Measurements from ENCODE around the gene ITCH.
"Not testable (repeated sequence)": the region's sequence is repeated elsewhere in the genome, so short reads cannot be mapped to it uniquely, and the experiment has no call there.

The ITCH gene

GRCh38 chr20:34363062-34363464 lies at the start of gene ITCH:
TSS of gene ITCH (plus strand) at chr20:34363273. CDS start at chr20:34393812, 30,539 bp downstream.
- DNase-seq = peak; percentile 76

- no peak for DNase-seq
These were observed 47.8 kb upstream of the ITCH start for GRCh38 chr20:34315236-34315635.

- DNase-seq = no peak
These were observed 46.8 kb upstream of the ITCH start for GRCh38 chr20:34316196-34316814.

GRCh38 chr20:34318609-34319443 lies 44.2 kb upstream of the ITCH start:
- no peak for DNase-seq

GRCh38 chr20:34320861-34321260 lies 42.2 kb upstream of the ITCH start:
- DNase-seq = no peak

GRCh38 chr20:34322267-34323105 lies 40.6 kb upstream of the ITCH start:
- no peak for DNase-seq

GRCh38 chr20:34324541-34324940 lies 38.5 kb upstream of the ITCH start:
- DNase-seq = no peak

GRCh38 chr20:34328207-34328606 lies 34.9 kb upstream of the ITCH start:
- not testable (repeated sequence) for DNase-seq

GRCh38 chr20:34328928-34329677 lies 34.0 kb upstream of the ITCH start:
- no peak for DNase-seq

GRCh38 chr20:34330861-34331544 lies 32.1 kb upstream of the ITCH start:
- not testable (repeated sequence) for DNase-seq

GRCh38 chr20:34331838-34332237 lies 31.2 kb upstream of the ITCH start:
- DNase-seq = no peak

- no peak for DNase-seq
These were observed 30.7 kb upstream of the ITCH start for GRCh38 chr20:34332262-34332920.

- DNase-seq = no peak
These were observed 29.3 kb upstream of the ITCH start for GRCh38 chr20:34333786-34334185.

GRCh38 chr20:34334654-34335407 lies 28.2 kb upstream of the ITCH start:
- DNase-seq = no peak

GRCh38 chr20:34337544-34337943 lies 25.5 kb upstream of the ITCH start:
- DNase-seq = no peak

GRCh38 chr20:34337982-34338726 lies 24.9 kb upstream of the ITCH start:
- DNase-seq = no peak

- not testable (repeated sequence) for DNase-seq
These were observed 22.3 kb upstream of the ITCH start for GRCh38 chr20:34340726-34341125.

GRCh38 chr20:34341199-34341598 lies 21.9 kb upstream of the ITCH start:
- DNase-seq = not testable (repeated sequence)

GRCh38 chr20:34343458-34344211 lies 19.4 kb upstream of the ITCH start:
- DNase-seq = no peak

Measured in NCI-H1417 treated with DMSO at 0.1 percent for 48 hours (cell line).